Heart left ventricle (tissue), 16 donors: ENCODE results near the gene ZNF750. TPM values are rescaled to one million over a fixed set of nuclear protein-coding genes. Genes with fewer than 3 reads are reported as not detected.

Experiments used
- ATAC-seq, 4 donors: fragments of 200-7000 bp; cut with Tn5 transposase; one replicate each; pipeline ENCODE4 v1.9.1; 2020 to 2022; ENCODE audit warnings: moderate library complexity in 4 of 4, mild to moderate bottlenecking in 3 of 4, moderate number of reproducible peaks in 1 of 4
- DNase-seq, 5 donors: peaks; one replicate each; pipeline ENCODE4 v3.0.0-alpha.2; 2020
- H3K27ac ChIP-seq, 12 donors: fragments of 200-600 bp; sonication (generic) in 4 of 12; one replicate each; pipeline versions ENCODE4 v1.5.0 to v1.8.0; 2016 to 2022; ENCODE audit warnings: mild to moderate bottlenecking in 2 of 12
- H3K27me3 ChIP-seq, 9 donors: fragments of 200-600 bp; sonication (generic) in 2 of 9; one replicate each; pipeline versions ENCODE4 v1.5.1 to v1.8.0; 2016 to 2022; ENCODE audit warnings: mild to moderate bottlenecking in 3 of 9
- H3K36me3 ChIP-seq, 9 donors: fragments of 200-600 bp; sonication (generic) in 2 of 9; one replicate each; pipeline versions ENCODE4 v1.5.0 to v1.8.0; 2018 to 2022; ENCODE audit warnings: mild to moderate bottlenecking in 2 of 9
- H3K4me1 ChIP-seq, 12 donors: fragments of 200-600 bp; sonication (generic) in 4 of 12; one replicate each; pipeline versions ENCODE4 v1.5.0 to v1.8.0; 2016 to 2022; ENCODE audit warnings: mild to moderate bottlenecking in 3 of 12
- H3K4me3 ChIP-seq, 12 donors: fragments of 200-600 bp; sonication (generic) in 4 of 12; one replicate each; pipeline versions ENCODE4 v1.5.0 to v1.8.0; 2017 to 2022; ENCODE audit warnings: mild to moderate bottlenecking in 9 of 12, moderate library complexity in 4 of 12
- H3K9me3 ChIP-seq, 12 donors: fragments of 200-600 bp; sonication (generic) in 4 of 12; one replicate each; pipeline versions ENCODE4 v1.5.0 to v1.8.0; 2016 to 2022; ENCODE audit warnings: mild to moderate bottlenecking in 1 of 12
- CTCF ChIP-seq, 12 donors: fragments of 200-600 bp; sonication (generic) in 4 of 12; IDR thresholded peaks; one replicate each; pipeline versions ENCODE4 v1.5.0 to v1.8.0; 2018 to 2022; ENCODE audit warnings: antibody characterized with exemption in 12 of 12, mild to moderate bottlenecking in 5 of 12
- POLR2A ChIP-seq, 2 donors: fragments of 450-650 bp; IDR thresholded peaks; one replicate each; pipeline ENCODE4 v1.6.1; 2017; ENCODE audit warnings: antibody characterized with exemption in 2 of 2, mild to moderate bottlenecking in 2 of 2, moderate library complexity in 2 of 2
- WGBS, 4 donors: extraction: QIAGEN DNeasy Blood & Tissue Kit in 2 of 4; methylation state at CpG; one replicate each; pipeline versions ENCODE4 v1.1.5 to v1.1.7; 2013 to 2018; 5-methylcytosine and 5-hydroxymethylcytosine counted together
- intact Hi-C, 10 donors: fragments of 100-400 bp; cut with DNase I; formaldehyde crosslinking; loops; one replicate each; pipeline versions ENCODE4 v1.11.1 to v1.14.2; 2022
- polyA plus RNA-seq, 2 donors: library from polyadenylated mRNA; stranded (reverse); fragments of 200-250 nt; gene quantifications; one replicate each; pipeline ENCODE4 v1.2.3, GENCODE V29; 2013
- total RNA-seq, 9 donors: library from RNA; depleted of rRNA in 2 of 9; stranded (reverse); fragments of >200 nt in 2 of 9; fragmentation: NEBNext Ultra II Directional in 3 of 9; extraction: Animal tissue kit (Norgen Biotek cat#: 25700) in 3 of 9; gene quantifications; one replicate each; pipeline versions ENCODE4 v1.1.0 to v1.2.4, GENCODE V29; 2016 to 2023
- donor health status: ischemic (EF 13 %, LVEDD 7.1; RV severe dilation, severe dysfunction).
- donor health status: healthy with polysubstance abuse.
- donor health status: DM: no; HTN: yes; CAD: no.
- donor health status: DM: no; HTN: no; CAD: no.
- donor health status: ischemic (EF 25% LVEDD 6.9; RV normal size, moderate dysfunction).
- donor health status: ischemic (EF 25% LVEDD 5.7; RV mildly dilated, moderate dysfunction).
- donor health status: healthy.
- donor health status: DM: yes; HTN: yes; CAD: no.
- donor health status: ischemic (EF 35%, LVEDD 5.7; RV mildly dilated, moderate dysfunction).
- donor health status: nonischemic (EF 11% LVEDD 7.7; RV severe dilation, severe dysfunction).
- donor health status: DM: yes; HTN: yes; CAD: no.
- donor health status: PGD.
- donor health status: ischemic (EF 29% LVEDD 5.4; RV normal size, mild dysfunction).
- donor health status: nonischemic (EF 23%, LVEDD 6.1; RV moderate dilation, normal function).

Gene ZNF750
- total and polyA plus RNA-seq, 11 donors: 0.08 to 0.38 (median 0.24) TPM; not detected in 7

GRCh38 chr17:82838386-82839063 lies 1.3 kb downstream of the ZNF750 start:
- TF ChIP-seq CTCF (IDR thresholded peaks at IDR 0.05) (no peak), POLR2A (IDR thresholded peaks at IDR 0.05) (peak in 1 of 2 donors; percentile 5)
- Histone ChIP-seq H3K9me3 (no peaks in the 10 kb centered on the region), H3K36me3 (peaks cover 0 to 4% (median 1%) of the 10 kb centered on the region in 9 donors), H3K27me3 (no peaks in the 10 kb centered on the region), H3K4me1 (peaks cover 4 to 41% (median 18%) of the 10 kb centered on the region in 12 donors), H3K27ac (peak overlapping the region in 10 of 12 donors; percentile 12 to 76 (median 66)), H3K4me3 (peak overlapping the region in 1 of 12 donors; percentile 12)
- ATAC-seq (peak; percentile 62 to 77 (median 69)), DNase-seq (peak in 3 of 5 donors; percentile 48 to 72 (median 57))
- intact Hi-C loops: no loop called here
- WGBS, 4 donors: 64 to 75% (median 68%) methylated on average over 17 of the region's 17 CpGs

- peak overlapping the region in 2 of 12 donors; percentile 0 to 7 for H3K4me3 ChIP-seq
- TF ChIP-seq CTCF (IDR thresholded peaks at IDR 0.05): no peak
- TF ChIP-seq POLR2A (IDR thresholded peaks at IDR 0.05): no peak
- peaks cover 0 to 8% (median 5%) of the 10 kb centered on the region in 9 donors for H3K36me3 ChIP-seq
- intact Hi-C loops: no loop called here
- peak in 1 of 4 donors; percentile 8 for ATAC-seq
- H3K27me3 ChIP-seq: no peaks in the 10 kb centered on the region
- DNase-seq: no peak
- H3K4me1 ChIP-seq: peaks cover 4 to 41% (median 18%) of the 10 kb centered on the region in 12 donors
- H3K9me3 ChIP-seq: no peaks in the 10 kb centered on the region
- peak overlapping the region; percentile 12 to 76 (median 63) for H3K27ac ChIP-seq
- 60 to 71% (median 66%) methylated on average over 13 of the region's 13 CpGs for WGBS, 4 donors
Measured at GRCh38 chr17:82837586-82838320, 2.1 kb downstream of the ZNF750 start.

- ATAC-seq (peak in 2 of 4 donors; percentile 11 to 26), DNase-seq (no peak)
- Histone ChIP-seq H3K4me1 (peaks cover 4 to 41% (median 18%) of the 10 kb centered on the region in 12 donors), H3K9me3 (no peaks in the 10 kb centered on the region), H3K36me3 (peaks cover 0 to 10% (median 5%) of the 10 kb centered on the region in 9 donors), H3K27me3 (no peaks in the 10 kb centered on the region), H3K4me3 (peak overlapping the region in 2 of 12 donors; percentile 0 to 7), H3K27ac (peak overlapping the region in 11 of 12 donors; percentile 12 to 76 (median 66))
- TF ChIP-seq POLR2A (IDR thresholded peaks at IDR 0.05) (no peak), CTCF (IDR thresholded peaks at IDR 0.05) (peak in 2 of 12 donors; percentile 18 to 30)
- WGBS, 4 donors: 50 to 71% (median 59%) methylated on average over 12 of the region's 12 CpGs
- intact Hi-C loops: no loop called here
Measured at GRCh38 chr17:82836823-82837357, 2.9 kb downstream of the ZNF750 start.
